Uterus (tissue), 2 donors: ENCODE data around the gene DBF4B.

Experiments
- POLR2A ChIP-seq, 2 donors: fragments of 450-650 bp; IDR thresholded peaks; one replicate each; pipeline ENCODE4 v1.6.1; 2016; ENCODE audit warnings: antibody characterized with exemption in 2 of 2, mild to moderate bottlenecking in 1 of 2, moderate library complexity in 1 of 2
- TF ChIP-seq, protein P1 (sequence below), 4 experiments: fragments of 200-600 bp in 2 of 4; fragments of 450-650 bp in 2 of 4; sonication (generic) in 2 of 4; IDR thresholded peaks; one replicate each; pipeline ENCODE4 v1.5.1; 2016 to 2019; ENCODE audit warnings: antibody characterized with exemption in 4 of 4, mild to moderate bottlenecking in 2 of 4, moderate library complexity in 1 of 4

DNA sequence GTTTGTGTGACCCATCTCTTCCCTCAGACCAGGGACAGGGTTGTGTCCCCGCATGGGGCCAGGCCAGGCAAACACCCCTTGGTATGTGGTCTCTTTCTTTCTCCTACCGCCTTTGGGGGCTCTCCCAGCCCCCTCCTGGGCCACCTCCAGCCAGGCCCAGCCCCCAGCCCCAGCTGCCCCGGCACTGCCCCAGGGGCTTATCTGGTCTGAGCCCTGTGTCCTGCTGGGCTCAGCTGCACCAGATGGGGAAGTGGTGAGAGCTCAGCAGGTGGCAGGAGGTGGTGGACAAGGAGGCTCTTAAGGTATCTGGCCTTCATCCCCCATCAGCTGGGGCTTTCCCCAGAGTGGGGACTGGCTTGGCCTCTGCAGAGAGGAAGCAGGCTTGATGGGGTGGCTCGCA is 59.0 kb downstream of the DBF4B start:
- TF ChIP-seq, protein P1, sequence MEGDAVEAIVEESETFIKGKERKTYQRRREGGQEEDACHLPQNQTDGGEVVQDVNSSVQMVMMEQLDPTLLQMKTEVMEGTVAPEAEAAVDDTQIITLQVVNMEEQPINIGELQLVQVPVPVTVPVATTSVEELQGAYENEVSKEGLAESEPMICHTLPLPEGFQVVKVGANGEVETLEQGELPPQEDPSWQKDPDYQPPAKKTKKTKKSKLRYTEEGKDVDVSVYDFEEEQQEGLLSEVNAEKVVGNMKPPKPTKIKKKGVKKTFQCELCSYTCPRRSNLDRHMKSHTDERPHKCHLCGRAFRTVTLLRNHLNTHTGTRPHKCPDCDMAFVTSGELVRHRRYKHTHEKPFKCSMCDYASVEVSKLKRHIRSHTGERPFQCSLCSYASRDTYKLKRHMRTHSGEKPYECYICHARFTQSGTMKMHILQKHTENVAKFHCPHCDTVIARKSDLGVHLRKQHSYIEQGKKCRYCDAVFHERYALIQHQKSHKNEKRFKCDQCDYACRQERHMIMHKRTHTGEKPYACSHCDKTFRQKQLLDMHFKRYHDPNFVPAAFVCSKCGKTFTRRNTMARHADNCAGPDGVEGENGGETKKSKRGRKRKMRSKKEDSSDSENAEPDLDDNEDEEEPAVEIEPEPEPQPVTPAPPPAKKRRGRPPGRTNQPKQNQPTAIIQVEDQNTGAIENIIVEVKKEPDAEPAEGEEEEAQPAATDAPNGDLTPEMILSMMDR (IDR thresholded peaks at IDR 0.05): no peak
- no peak for TF ChIP-seq POLR2A (IDR thresholded peaks at IDR 0.05)
